Measurements from ENCODE around the gene CHST11.

Gene CHST11

DNA sequence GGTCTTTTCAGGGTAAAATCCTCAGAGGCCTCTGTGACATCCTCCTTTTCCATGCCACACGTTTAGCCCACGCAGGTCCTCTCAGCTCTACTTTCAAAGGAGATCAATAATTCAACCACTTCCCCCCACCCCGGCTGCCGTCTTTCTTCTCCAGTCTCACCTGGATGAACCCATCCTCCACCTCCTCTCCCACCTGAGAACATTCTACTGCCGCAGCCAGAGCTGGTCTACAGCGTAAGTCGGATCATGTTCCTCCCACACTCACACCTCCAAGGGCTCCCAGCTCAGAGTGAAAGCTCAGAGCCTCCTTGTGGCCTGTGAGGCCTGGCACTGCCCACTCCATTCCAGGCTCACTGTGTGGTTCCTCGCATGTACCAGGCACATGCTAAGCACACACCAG, 246.6 kb downstream of the CHST11 start:
- DNase-seq: no peak

DNA sequence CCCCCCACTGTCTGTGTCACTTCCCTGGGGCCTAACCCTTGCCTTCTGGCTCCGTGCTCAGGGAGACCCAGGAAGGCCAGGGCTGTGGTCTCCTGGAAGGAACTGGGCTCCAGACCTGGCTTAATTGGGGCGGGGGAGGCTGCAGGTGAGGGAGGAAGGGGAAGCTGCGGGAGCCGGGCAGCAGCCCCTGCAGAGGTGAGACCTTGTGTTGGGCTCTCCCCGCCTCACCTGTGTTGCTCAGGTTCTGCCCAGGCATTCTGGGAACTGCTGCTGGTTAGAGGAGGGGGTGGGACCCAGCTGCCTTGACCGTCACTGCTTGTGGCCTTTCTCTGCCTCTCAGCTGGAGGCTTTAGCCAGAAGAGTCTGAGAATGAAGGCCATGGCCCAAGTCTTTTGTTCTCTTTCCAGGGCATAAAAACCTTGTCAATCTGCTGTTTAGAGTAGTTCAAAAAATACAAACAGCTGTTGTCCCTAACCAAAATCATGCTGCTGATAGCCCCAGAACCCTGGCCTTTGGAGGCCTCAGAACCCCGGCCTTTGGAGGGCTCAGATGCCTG, 247.6 kb downstream of the CHST11 start:
- DNase-seq: no peak

DNA sequence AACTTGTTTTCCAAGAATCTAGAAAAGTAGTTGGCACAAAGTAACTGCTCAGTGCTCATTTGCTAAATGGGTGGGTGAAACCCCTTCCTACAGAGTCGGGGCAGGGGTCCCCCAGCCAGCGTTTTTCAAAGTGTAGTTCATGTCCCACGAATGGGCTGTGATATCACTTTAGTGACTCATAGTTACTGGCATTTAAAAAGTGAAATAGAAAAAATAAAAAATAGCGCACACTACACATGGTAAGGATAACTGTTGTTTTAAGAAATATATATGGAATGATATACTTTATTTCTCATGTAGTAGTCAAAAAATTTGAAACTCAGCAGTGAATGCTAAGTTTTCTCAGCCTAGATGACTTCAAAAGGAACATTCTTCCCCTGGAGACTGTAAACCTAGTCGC, 250.4 kb downstream of the CHST11 start:
- DNase-seq: no peak

DNA sequence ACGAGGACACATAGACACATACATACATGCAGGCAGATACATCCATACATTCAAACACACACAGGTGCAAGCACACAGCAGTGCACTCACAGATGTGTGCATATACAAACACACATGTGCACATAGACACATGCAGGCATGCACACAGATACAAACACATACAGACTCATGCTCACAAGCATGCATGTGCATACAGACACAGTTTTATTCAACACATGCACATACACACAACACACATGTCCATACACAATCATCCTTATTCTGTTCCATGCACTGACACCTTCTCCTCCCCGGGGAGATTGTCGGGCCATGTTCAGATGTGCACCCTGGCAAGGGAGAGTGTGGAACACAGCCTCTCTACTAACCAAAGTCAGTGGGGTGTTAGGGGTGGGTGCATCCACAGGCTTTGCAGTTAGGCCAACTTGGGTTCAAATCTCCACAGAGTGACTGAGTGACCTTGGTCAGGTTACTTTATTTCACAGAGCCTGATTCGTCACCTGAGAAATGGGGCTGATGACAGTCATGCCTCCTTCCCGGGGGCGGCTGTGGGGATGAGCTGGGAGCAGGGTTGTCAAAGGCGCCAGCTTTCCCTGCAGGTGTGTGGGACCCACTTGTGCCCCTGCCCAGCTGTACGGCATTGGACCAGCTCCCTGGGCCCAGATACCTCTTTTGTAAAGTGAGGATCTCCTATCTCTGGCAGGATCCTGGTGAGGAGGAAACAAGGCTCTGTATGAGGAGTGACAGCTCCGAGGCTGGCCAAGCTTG, 251.2 kb downstream of the CHST11 start:
- DNase-seq: no peak

DNA sequence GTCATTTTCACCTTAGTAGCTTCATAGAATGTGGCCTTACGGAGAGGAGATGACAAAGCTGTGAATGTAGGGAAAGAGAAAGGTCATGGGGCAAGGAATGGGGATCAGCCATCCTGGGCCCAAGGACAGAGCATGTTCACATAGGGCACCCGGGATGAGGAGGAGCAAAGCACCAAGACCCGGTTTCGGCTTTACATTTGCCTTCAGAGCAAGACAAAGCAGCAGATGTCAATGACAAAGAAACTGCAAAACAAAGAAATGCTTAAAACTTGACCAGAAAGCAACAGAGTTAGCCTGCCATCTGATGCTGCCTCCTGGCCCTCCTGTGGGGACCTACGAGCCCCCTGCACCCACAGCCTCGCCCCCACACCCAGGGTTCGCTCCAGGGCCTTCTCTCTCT, 252.1 kb downstream of the CHST11 start:
- DNase-seq: no peak

DNA sequence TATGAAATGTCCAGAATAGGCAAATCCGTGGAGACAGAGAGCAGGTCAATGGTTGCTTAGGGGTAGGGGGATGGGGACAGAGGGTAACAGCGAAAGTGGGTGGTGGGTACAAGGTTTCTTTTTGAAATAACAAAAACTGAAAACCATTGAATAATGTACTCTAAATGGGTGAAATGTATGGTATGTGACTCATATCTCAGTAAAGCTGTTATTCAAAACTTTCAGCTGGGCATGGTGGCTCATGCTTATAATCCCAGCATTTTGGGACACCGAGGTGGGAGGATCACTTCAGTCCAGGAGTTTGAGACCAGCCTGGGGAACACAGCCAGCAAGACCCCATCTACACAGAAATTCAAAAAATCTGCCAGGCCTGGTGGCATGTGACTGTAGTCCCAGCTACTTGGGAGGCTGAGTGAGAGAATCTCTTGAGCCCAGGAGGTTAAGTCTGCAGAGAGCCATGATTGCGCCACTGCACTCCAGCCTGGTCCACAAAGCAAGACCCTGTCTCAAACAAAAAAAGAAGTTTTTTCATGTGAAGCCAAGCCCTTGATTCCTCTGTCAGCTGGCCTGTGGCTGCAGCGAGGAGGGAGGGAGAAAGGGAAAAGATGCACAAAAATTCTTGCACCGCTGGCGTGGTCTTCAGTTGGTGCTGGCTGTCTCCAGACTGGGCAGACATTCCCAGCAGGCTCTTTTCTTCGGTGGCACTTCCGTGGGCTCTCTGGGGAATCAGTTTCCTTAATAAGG, 253.1 kb downstream of the CHST11 start:
- no peak for DNase-seq

DNA sequence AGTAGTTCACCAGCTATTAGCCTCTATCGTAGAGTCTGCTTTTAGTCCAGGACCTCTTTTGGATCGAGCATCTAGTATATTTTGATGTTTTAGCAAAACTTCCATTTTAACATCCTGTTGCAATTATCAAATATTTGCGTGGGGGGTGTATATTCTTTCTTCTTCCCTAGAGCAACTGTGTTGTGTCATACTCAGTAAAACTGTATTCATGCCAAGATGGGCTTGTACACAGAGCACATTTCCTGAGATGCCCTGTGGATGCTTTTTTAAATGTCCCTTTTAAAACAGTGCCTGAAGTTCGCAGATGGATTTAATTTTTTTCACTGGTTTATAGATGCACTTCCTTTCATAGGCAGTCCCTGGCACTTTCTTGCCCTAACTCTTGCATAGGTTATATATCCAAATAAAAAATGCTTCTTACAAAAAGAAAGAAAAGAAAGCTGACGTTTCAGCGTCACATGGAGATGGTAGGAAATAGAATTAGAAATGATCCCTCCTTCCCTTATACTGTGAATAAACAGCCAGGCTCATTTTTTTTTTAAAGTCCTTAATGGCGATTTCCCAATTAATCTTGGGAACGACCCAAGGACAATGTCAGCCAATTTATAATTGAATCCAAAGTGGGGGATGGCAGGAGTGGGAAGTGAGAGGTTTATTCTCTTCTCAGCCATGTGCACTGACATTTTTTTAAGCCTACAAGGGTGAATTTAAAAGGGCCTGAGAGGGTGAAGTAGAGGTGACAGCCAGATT, 254.4 kb downstream of the CHST11 start:
- peak; percentile 42 to 64 for DNase-seq

DNA sequence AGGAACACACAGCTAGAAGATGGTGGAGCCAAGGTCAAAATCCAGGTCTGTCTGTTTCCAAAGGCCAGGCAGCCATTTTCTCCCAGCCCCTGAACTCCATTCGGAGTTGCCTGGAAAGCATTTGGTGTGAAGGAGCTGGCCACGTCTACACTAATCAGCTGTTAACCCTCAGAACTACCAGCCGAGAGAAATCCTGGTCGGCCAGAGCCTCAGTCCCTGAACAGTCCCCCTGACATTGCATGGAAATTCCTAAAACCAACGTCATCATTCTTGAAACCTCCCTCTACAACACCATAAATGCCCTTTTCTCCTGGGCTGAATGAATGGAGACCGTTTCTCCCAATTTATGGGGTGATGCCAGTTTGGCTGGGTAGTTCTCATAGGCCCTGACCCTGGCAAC, 255.7 kb downstream of the CHST11 start:
- no peak for DNase-seq

DNA sequence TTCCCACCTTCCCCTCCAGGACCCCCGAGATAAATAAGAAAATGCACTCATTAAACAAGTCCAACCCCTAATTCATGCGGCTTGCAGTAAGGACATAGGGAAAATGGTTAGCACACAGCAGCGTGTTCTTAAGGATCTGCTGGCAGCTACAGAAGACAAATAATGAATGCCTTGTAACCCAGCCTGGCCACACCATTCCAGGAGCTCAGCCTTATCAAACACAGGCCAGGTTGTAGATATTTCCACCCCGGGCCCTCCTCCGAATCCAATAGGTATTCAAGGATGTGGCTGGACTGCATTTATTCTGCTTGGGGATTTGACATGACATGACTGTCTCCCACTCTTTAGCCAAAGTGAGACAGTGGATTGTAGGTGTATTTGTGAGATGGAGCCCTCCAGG, 256.2 kb downstream of the CHST11 start:
- DNase-seq: no peak

DNA sequence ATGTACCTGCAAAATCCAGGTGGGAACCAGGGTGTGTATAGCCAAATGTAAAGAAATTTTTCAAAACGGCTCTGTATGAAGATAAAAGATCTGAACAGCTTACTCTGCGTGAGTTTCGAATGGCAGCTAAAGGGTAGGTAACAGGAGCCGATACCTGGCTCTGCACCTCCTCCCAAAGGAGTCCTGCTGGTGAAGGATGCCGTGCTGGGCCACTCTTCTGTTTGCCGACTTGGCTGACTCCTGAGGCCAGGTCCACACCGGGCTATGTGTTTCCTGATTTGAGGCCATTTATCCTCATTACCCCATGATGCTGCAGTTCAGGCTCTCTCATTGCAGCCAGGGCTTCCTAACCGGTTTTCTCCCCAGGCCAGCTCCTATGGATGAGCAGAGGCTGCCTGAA, 256.7 kb downstream of the CHST11 start:
- DNase-seq: no peak

DNA sequence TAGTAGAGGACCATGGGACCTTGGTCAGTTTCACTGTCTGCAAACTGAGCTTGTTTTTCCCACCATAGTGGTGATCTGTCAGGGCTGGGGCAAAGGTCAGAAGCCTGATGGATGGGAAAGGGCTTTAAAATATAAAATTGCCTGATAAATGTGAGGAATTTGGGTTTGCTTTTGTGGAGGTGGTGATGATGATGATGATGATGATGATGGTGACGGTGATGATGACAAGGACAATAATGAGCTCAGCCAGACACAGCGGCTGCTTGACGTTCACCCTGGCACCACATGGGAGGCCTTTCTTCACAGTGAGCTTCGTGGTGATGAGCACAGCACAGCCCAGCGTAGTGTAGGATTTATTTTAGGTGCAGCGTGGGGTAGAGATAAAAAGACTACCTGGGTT, 257.6 kb downstream of the CHST11 start:
- no peak for DNase-seq

DNA sequence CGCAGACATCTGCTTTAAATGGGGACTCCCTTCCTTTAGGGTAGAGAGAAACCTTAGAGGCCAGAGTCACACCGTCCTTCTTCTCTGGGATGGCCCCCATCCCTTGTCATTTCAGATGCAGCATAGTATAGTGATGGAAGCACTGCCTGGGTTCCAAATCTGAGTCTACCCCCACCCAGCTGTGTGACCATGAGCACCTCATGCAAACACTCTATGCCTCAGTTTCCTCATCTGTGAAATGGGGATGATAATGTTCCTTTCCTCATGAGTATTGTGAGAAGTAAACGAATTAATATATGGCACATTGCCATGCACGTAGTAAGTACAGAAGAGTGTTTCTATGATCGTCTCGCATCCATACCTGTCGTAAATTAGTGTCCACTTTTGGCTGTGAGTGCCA, 259.4 kb downstream of the CHST11 start:
- no peak for DNase-seq

DNA sequence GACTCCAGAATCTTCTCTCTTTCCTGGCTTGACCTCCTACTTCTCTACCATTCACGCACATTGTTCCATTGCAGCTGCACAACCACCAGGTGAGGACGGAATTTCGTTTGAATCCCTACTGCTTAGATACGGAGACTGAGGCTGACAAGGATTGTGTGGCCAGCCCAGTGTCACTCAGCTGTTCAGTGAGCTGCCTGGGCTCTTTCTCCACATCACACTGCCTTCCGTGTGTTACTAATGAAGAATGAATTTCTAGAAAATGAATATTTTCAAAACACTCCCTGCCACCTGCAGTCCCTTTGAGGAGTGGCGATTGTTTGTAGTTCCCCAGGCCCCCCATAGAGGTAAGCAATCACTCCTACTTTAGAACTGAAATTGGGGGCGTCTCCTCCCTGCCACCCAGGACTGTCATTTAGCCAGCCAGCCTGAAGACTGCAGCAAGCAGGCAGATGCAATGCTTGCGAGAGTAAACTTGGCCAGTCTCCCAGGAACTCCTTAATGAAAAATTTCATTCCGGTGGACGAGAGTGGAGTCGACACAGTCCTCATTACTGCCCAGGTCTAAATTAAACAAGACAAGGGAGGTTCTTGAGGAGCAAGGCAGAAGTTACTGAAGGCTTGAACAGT, 261.7 kb downstream of the CHST11 start:
- DNase-seq: no peak

DNA sequence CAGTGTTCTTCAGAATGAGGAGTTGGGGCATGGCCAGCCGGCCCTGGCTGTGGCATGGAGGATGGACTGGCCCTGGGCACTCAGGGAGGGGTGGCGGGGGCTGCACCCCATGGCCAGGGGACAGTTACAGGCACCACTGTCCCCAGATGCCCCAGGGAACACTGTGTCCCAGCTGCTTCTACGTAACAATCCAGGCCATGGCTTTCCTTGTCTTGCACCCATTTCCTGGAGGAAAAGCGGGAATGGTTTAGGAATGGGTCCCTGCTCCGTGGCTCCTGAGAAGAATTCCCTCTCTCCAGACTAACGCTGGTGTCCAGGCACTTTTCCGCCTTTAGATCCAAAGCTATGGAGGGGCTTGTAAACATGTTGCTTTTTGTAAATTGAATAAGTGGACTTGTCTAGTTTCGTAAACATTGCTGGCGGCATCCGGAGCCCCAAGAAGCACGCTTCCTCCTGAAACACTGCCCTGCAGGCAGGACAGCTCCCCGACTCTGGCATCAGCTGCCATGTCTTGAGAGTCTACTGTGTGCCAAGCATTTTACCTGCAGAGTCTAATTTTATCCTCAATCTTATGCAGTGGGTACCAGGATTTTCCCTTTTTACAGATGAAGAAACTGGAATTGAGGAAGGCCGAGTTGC, 263.1 kb downstream of the CHST11 start:
- no peak for DNase-seq

DNA sequence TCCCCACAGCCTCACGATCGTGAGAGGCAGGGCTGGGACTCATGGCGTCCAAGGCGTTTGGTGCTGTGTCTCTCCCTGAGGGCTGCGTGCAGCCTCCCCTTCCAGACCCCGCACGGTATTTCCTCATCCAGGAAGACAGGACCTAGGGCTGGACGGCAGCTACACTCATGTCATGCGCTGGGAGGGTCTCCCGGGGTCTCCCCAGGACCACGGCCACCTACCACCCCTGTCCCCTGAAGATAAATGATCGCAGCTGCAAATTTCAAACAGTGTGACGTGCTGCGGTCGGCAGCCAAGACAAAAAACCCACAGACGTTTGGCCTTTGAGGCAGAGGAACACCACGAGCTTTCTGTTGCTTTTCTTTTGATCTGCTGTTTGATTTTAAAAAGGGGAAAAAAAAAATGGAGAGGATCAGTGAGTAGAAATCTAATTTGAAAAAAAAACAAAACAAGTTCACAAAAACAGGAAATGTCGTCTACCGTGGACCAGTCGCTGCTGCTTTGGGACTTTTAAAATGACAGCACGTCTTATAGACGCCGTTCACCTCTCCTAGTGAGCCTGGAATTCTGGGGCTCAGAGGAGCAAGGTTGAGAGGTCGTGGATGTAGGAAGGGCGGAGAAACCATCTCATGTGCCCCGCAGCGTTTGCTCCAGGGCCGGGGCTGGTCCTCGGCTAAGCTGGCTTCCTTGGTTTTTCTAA, 263.7 kb downstream of the CHST11 start:
- DNase-seq: no peak

DNA sequence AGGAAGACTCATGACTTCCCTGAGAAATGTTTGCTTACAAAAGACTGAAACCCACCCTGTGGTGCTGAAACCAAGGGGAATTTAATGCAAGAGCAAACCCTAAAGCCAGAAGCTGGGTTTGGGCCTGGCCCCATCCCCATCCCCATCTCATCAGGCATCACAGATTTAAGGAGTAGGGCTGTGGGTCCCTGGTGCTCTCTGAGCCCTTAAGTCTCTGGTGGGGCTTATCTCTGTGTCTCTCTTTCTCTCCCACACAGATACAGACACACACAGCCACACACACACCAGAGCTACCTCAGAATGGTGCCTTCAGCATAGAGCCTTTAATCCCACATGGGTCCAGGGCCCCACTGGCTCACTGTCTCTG, 264.3 kb downstream of the CHST11 start:
- no peak for DNase-seq

DNA sequence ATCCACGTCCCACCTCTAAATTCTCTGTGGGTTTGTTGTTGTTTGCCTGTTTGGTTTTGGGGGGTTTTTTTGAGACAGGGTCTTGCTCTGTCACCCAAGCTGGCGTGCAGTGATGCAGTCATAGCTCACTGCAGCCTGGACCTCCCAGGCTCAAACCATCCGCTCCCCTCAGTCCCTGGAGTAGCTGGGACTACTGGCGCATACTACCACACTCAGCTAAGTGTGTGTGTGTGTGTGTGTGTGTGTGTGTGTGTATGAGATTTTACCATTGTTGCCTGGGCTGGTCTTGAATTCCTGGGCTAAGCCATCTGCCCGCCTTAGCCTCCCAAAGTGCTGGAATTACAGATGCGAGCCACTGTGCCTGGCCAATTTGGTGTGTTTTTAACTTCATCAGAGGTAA, 265.2 kb downstream of the CHST11 start:
- DNase-seq: no peak

DNA sequence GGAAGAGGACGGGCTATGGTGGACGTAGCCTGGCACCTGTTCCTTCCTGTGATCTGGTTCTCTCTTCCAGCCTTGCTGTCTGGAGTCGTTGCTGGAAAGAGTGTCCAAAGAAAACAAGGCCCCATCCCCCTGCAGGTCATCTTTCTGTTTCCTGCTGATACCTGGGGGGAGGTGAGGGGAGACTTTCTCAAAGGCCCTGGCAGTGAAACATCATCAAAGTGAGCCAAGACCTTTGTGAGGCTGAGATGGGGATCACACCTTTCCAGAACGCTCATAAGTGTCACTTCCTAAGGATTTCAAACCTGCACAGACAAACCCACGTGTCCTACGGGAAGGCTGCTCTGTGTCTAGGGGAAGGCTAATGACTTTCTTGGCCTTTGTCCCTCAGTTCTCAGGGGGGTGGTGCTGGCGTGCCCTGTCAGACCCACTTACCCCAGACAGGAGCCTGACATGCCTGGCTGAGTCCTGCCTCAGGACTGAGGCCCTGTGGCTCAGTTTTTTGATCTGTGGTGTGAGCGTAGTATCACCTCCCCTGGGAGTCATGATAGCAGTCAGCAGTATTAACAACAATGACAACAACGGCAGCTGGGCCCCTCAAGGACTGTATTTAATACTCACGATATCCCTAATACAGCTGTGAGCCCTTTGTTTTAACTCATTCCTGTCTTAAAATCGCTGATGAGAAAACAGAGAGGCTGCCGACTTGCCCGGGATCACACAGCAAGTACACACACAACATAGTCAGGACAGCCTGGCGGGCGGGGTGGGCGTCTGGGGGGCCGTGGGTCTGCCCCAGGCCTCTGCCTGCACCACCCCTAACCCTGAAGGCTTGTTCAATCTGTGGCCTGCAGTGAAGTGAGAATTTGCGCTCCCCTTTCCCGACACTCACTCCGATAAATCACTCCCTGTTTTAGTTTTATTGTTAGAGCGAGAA, 266.1 kb downstream of the CHST11 start:
- DNase-seq: no peak

DNA sequence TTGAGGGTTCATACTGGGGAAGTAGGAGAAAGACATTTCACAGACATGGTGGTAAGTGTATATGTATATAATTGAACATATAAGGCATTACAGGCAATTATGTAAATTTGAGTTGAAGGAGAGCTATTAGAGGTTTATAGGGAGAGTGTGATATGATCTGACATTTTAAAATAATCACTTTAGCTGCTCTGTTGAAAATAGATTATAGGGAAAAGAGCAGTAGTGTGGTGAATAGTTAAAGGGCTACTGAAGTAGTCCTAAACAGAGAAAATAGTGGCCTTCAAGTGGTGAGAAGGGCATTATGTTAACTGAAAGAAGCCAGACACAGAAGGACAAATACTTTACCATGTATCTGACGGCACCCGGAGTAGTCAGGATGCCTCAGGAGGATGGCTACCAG, 267.1 kb downstream of the CHST11 start:
- DNase-seq: no peak

DNA sequence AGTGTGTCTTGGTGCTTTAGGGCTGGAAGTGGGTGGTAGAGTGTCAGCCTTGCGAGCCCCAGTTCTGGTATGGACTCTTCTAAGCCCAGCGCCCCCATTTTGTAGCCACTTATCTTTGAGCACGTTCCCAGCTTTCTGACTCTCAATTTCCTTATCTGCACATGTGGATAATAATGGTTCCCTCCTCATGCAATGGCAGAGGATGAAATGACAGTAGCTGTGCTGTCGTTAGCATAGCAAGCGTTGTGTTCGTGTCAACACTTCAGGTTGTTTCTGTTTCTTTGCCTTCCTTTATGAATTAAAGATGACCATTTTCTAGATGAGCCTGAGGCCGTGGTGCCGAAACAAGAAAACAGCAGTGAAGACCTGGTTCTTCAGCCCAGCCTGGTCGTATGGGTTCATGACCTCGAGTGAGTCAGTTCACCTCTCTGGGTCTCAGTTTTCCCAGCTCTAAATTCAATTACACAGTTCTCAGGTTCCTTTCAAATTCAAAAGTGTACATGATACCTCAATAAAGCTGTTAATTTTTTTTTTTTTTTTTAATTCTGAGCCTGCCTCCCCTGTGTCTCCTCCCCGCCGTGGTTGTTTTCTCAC, 268.3 kb downstream of the CHST11 start:
- DNase-seq: no peak

Measured in inflammatory macrophage treated with lipopolysaccharide for 1 hour (primary cell).